K562 (cell line): Measurements from ENCODE around the gene CLASP1. TPM values are rescaled to one million over a fixed set of nuclear protein-coding genes. Genes with fewer than 3 reads are reported as not detected.

Experiments
- ATAC-seq: fragments of 200-7000 bp; cut with Tn5 transposase; 3 replicates; pipeline ENCODE4 v1.9.1; 2020; ENCODE audit warnings: moderate library complexity
- BruUV-seq: library from RNA; stranded (reverse); fragments of 400-500 nt; replicated peaks from 2 replicates; lab custom pipeline; 2021; lab: Mats Ljungman, UMichigan
- CTCF ChIA-PET: fragments of 300-600 bp; formaldehyde crosslinking; extraction: SDS; loops from one replicate; lab custom pipeline; 2021; ENCODE audit warnings: low intra/inter-chr PET ratio; lab: Yijun Ruan, JAX
- POLR2A ChIA-PET: fragments of 300-600, 350-650 bp; sonication (Branson Sonifier 250); formaldehyde crosslinking; extraction: SDS; loops from one replicate; lab custom pipeline; 2021; ENCODE audit warnings: antibody characterized with exemption, inconsistent platforms; lab: Yijun Ruan, JAX
- DNase-seq, 4 experiments: peaks; one replicate each; pipeline versions ENCODE4 v3.0.0 to v3.0.0-alpha.2; 2011 to 2018; ENCODE audit warnings: low spot score in 3 of 4, mixed read lengths in 3 of 4; ENCODE audit errors: extremely low read depth in 1 of 4
- FAIRE-seq: peaks from 2 replicates; lab custom pipeline; 2011; peaks lifted over from hg19 to GRCh38; lab: Jason Lieb, UNC
- H2AFZ ChIP-seq: 2 replicates; pipeline ENCODE4 v1.6.0; 2011; ENCODE audit warnings: low read depth, low read length, control low read depth, inconsistent platforms
- H3K27ac ChIP-seq: fragments of 200-600 bp; 3 replicates; pipeline ENCODE4 v1.8.0; 2011; ENCODE audit warnings: low read depth, mild to moderate bottlenecking, control low read depth, inconsistent platforms, low read length, moderate library complexity, mixed read lengths; ENCODE audit errors: extremely low read depth
- H3K27me3 ChIP-seq, 2 experiments: fragments of 300-600 bp in 1 of 2; 2 replicates in 1 of 2; 3 replicates in 1 of 2; pipeline versions ENCODE4 v1.6.0 to v1.8.0; 2011; ENCODE audit warnings: inconsistent platforms in 2 of 2, low read length in 2 of 2, mild to moderate bottlenecking in 1 of 2, mixed read lengths in 1 of 2, moderate library complexity in 1 of 2; ENCODE audit not compliant: control insufficient read depth in 2 of 2, insufficient read depth in 2 of 2
- H3K36me3 ChIP-seq: fragments of 300-600 bp; 3 replicates; pipeline ENCODE4 v1.8.0; 2011; ENCODE audit warnings: mild to moderate bottlenecking, low read length, inconsistent platforms; ENCODE audit not compliant: control insufficient read depth, insufficient read depth
- H3K4me1 ChIP-seq, 2 experiments: fragments of 200-600 bp in 1 of 2; replicated peaks in 1 of 2; 2 replicates in 1 of 2; 3 replicates in 1 of 2; pipeline versions ENCODE4 v1.5.1 to v1.8.0; 2011; ENCODE audit warnings: inconsistent platforms in 2 of 2, low read length in 2 of 2, mild to moderate bottlenecking in 1 of 2, mixed read lengths in 1 of 2, moderate library complexity in 1 of 2; ENCODE audit not compliant: control insufficient read depth in 2 of 2, insufficient read depth in 2 of 2
- H3K4me2 ChIP-seq: 2 replicates; pipeline ENCODE4 v1.6.1; 2011; ENCODE audit warnings: low read length, control low read depth, inconsistent platforms, mixed read lengths; ENCODE audit not compliant: insufficient read depth
- H3K4me3 ChIP-seq: fragments of 200-600 bp; sonication (generic), shearing (Covaris generic); 2 replicates; pipeline ENCODE4 v1.5.1; 2016; ENCODE audit warnings: control low read depth, inconsistent platforms
- H3K79me2 ChIP-seq: fragments of 200-600 bp; 3 replicates; pipeline ENCODE4 v1.8.0; 2011; ENCODE audit warnings: low read length, inconsistent platforms; ENCODE audit not compliant: control insufficient read depth, insufficient read depth
- H3K9ac ChIP-seq, 2 experiments: 2 replicates each; pipeline versions ENCODE4 v1.6.0 to v1.6.1; 2011; ENCODE audit warnings: low read depth in 2 of 2, low read length in 2 of 2, control low read depth in 1 of 2, inconsistent platforms in 1 of 2, mild to moderate bottlenecking in 1 of 2, mixed read lengths in 1 of 2; ENCODE audit not compliant: insufficient read depth in 1 of 2
- H3K9me1 ChIP-seq: one replicate; pipeline ENCODE4 v1.6.0; 2011; ENCODE audit warnings: inconsistent platforms, mild to moderate bottlenecking, low read length, moderate library complexity; ENCODE audit not compliant: control insufficient read depth, insufficient read depth
- H3K9me3 ChIP-seq: replicated peaks from 2 replicates; pipeline ENCODE4 v1.5.1; 2011; ENCODE audit warnings: low read depth, low read length, inconsistent platforms; ENCODE audit not compliant: control insufficient read depth, insufficient read depth
- H4K20me1 ChIP-seq: replicated peaks from 2 replicates; pipeline ENCODE4 v1.6.1; 2011; ENCODE audit warnings: low read length, inconsistent platforms, mixed read lengths; ENCODE audit not compliant: control insufficient read depth, insufficient read depth
- BCL6 ChIP-seq: fragments of 250-450 bp; sonication (Bioruptor Pico); IDR thresholded peaks from 2 replicates; pipeline ENCODE4 v1.4.0; 2020
- BCOR ChIP-seq: fragments of 450-650 bp; IDR thresholded peaks from 2 replicates; pipeline ENCODE4 v1.6.1; 2016
- CBX1 ChIP-seq: sonication (generic); IDR thresholded peaks from 2 replicates; pipeline ENCODE4 v1.6.1; 2016; ENCODE audit warnings: antibody characterized with exemption, low read depth, mild to moderate bottlenecking
- HEY1 ChIP-seq: fragments of 250-450 bp; sonication (Bioruptor Pico); IDR thresholded peaks from 2 replicates; pipeline ENCODE4 v1.5.0; 2020; ENCODE audit warnings: mild to moderate bottlenecking, moderate library complexity, borderline replicate concordance
- KDM1A ChIP-seq, 2 experiments: fragments of 450-650 bp; IDR thresholded peaks; 2 replicates each; pipeline ENCODE4 v1.6.1; 2016; ENCODE audit warnings: mild to moderate bottlenecking in 2 of 2
- NR1H2 ChIP-seq: sonication (generic); formaldehyde crosslinking; IDR thresholded peaks from 2 replicates; pipeline ENCODE4 v1.4.0; 2020; ENCODE audit warnings: mild to moderate bottlenecking, missing genetic modification reagents
- SMAD3 ChIP-seq: fragments of 450-650 bp; formaldehyde crosslinking; conservative IDR thresholded peaks from 2 replicates; pipeline ENCODE4 v1.4.0; 2020; ENCODE audit warnings: mild to moderate bottlenecking
- SRSF7 ChIP-seq: fragments of 200-400 bp; formaldehyde crosslinking; optimal IDR thresholded peaks from 2 replicates; pipeline ENCODE3; 2017; ENCODE audit warnings: mild to moderate bottlenecking, low read depth, low read length
- ZKSCAN3 ChIP-seq: fragments of 250-450 bp; sonication (Bioruptor Pico); IDR thresholded peaks from 2 replicates; pipeline ENCODE4 v1.4.0; 2020
- WGBS: fragments of 100-300 bp; shearing (Covaris generic); methylation state at CpG from one replicate; pipeline ENCODE4 v1.1.6; 2016; ENCODE audit warnings: low coverage, mixed read lengths; ENCODE audit not compliant: insufficient coverage; ENCODE audit errors: missing lambda C conversion rate; 5-methylcytosine and 5-hydroxymethylcytosine counted together
- in situ Hi-C: fragments of 300-500 bp; cut with MboI; formaldehyde crosslinking; loops from 4 replicates; pipeline ENCODE4 v1.15.0; 2018; ENCODE audit warnings: inconsistent platforms, mixed read lengths
- intact Hi-C: fragments of 100-400 bp; cut with micrococcal nuclease; formaldehyde crosslinking; loops from 2 replicates; pipeline ENCODE4 v1.14.2; 2022
- polyA plus RNA-seq, 8 experiments: library from polyadenylated mRNA; depleted of rRNA in 4 of 8; stranded (reverse) in 5 of 8; unstranded in 3 of 8; fragments of >200 nt; fragmentation: Nextera tagmentation in 2 of 8; fragmentation: Illumina TruSeq in 1 of 8; extraction: Ambion mirVana in 2 of 8; extraction: Trizol in 1 of 8; gene quantifications; 2 replicates each; pipeline versions ENCODE4 v1.2.1 to v1.2.3, GENCODE V29; 2011 to 2014; ENCODE audit warnings: inconsistent platforms in 1 of 8, missing spikeins in 1 of 8
- total RNA-seq, 7 experiments: library from RNA; depleted of rRNA in 6 of 7; stranded (reverse); fragments of >200 nt in 6 of 7; fragmentation: Illumina TruSeq in 2 of 7; extraction: Trizol in 2 of 7; gene quantifications; 2 replicates each; pipeline versions ENCODE4 v1.2.1 to v1.2.3, GENCODE V29; 2011 to 2021; ENCODE audit warnings: low replicate concordance in 1 of 7
- TF ChIP-seq, protein P1 (sequence below), 3 experiments: IDR thresholded peaks in 2 of 3; conservative IDR thresholded peaks in 1 of 3; 2 replicates each; pipeline ENCODE4 v1.5.1; 2011 to 2012; ENCODE audit warnings: low read length in 3 of 3, mild to moderate bottlenecking in 3 of 3, control low read depth in 2 of 3, improper control_type of control experiment in 1 of 3, inconsistent platforms in 1 of 3, low read depth in 1 of 3, mixed read lengths in 1 of 3, moderate library complexity in 1 of 3; ENCODE audit not compliant: insufficient read depth in 2 of 3
- TF ChIP-seq, protein P2 (sequence below): fragments of 200-800 bp; sonication (Bioruptor generic); IDR thresholded peaks from 2 replicates; pipeline ENCODE4 v1.6.1; 2017; ENCODE audit warnings: missing genetic modification characterization, missing compliant biosample characterization
- TF ChIP-seq, protein P3 (sequence below): fragments of 250-450 bp; sonication (Bioruptor Pico); IDR thresholded peaks from 2 replicates; pipeline ENCODE4 v1.6.1; 2021; ENCODE audit warnings: mild to moderate bottlenecking
- TF ChIP-seq, protein P4 (sequence below): IDR thresholded peaks from 2 replicates; pipeline ENCODE4 v1.6.1; 2012; ENCODE audit warnings: low read depth, low read length, improper control_type of control experiment, borderline replicate concordance
- TF ChIP-seq, protein P5 (sequence below), 2 experiments: fragments of 450-650 bp; conservative IDR thresholded peaks; 2 replicates each; pipeline ENCODE4 v1.6.1; 2017; ENCODE audit warnings: mild to moderate bottlenecking in 2 of 2, moderate library complexity in 2 of 2

Gene CLASP1
- total and polyA plus RNA-seq, 9 of the 15 experiments (the other 6 are each of a cell fraction or from before 2014, with no cell fraction given): 1.7 to 40.3 (median 20.7) TPM

DNA sequence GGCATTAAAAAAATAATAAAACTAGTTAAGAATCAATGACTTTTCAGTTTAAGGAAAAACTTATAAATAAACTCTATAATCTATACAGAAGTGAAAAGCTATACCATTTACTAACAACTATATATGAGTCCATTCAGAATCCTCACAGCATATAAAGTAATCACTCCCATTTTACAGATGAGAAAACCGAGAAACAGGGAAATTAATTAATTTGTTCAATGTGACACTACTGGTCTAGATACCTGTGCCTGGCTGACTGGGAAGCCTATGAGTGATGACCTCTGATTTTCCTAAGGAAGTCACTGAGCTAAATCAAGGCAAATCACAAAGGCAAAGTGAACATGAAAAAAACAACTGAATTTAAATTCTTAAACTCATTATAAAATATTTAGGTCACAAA lies 218.0 kb downstream of the CLASP1 start:
- Histone ChIP-seq H3K27ac (no peak overlapping the region), H3K9ac (no peak overlapping the region), H3K27me3 (no peaks in the 10 kb centered on the region), H2AFZ (no peak overlapping the region), H3K4me3 (no peak overlapping the region), H3K4me2 (no peak overlapping the region), H3K4me1 (peaks cover 4 to 12% of the 10 kb centered on the region in 2 experiments; a peak in 3 of 5 replicates), H3K9me1 (no peaks in the 10 kb centered on the region), H4K20me1 (no peaks in the 10 kb centered on the region), H3K36me3 (peaks cover 33% of the 10 kb centered on the region), H3K79me2 (no peaks in the 10 kb centered on the region), H3K9me3 (no peaks in the 10 kb centered on the region)
- intact Hi-C loops (no loop called here), in situ Hi-C loops (no loop called here)
- no peak for FAIRE-seq
- ATAC-seq: no peak
- ChIA-PET POLR2A (interaction anchor here (0.5 kb wide), 1 partner anchor 12 kb away, joined by 3 read pairs; no protein-coding TSS in a partner anchor), CTCF (no interaction called here)
- BruUV-seq: no TSS peak
- no peak for DNase-seq
- WGBS: 40% methylated on average over 1 of the region's 1 CpG
- TF ChIP-seq ZKSCAN3 (CRISPR knock-in tag) (no peak), HEY1 (CRISPR knock-in tag) (no peak), BCOR (peak; percentile 70; the same call in 1 of the 2 replicates), BCL6 (CRISPR knock-in tag) (no peak), NR1H2 (CRISPR knock-in tag) (no peak), CBX1 (no peak), SMAD3 (no peak), KDM1A (IDR thresholded peaks at IDR 0.05) (peak in 1 of 2 experiments; percentile 39; a peak in 1 of 4 replicates), SRSF7 (no peak)
- TF ChIP-seq, protein P1, sequence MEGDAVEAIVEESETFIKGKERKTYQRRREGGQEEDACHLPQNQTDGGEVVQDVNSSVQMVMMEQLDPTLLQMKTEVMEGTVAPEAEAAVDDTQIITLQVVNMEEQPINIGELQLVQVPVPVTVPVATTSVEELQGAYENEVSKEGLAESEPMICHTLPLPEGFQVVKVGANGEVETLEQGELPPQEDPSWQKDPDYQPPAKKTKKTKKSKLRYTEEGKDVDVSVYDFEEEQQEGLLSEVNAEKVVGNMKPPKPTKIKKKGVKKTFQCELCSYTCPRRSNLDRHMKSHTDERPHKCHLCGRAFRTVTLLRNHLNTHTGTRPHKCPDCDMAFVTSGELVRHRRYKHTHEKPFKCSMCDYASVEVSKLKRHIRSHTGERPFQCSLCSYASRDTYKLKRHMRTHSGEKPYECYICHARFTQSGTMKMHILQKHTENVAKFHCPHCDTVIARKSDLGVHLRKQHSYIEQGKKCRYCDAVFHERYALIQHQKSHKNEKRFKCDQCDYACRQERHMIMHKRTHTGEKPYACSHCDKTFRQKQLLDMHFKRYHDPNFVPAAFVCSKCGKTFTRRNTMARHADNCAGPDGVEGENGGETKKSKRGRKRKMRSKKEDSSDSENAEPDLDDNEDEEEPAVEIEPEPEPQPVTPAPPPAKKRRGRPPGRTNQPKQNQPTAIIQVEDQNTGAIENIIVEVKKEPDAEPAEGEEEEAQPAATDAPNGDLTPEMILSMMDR (IDR thresholded peaks at IDR 0.05 in 2 of 3, conservative IDR thresholded peaks at IDR 0.05 in 1 of 3; ENCODE audit: insufficient read depth in 2 of 3, low read depth in 1 of 3, low read length in 3 of 3): no peak
- TF ChIP-seq, protein P2, sequence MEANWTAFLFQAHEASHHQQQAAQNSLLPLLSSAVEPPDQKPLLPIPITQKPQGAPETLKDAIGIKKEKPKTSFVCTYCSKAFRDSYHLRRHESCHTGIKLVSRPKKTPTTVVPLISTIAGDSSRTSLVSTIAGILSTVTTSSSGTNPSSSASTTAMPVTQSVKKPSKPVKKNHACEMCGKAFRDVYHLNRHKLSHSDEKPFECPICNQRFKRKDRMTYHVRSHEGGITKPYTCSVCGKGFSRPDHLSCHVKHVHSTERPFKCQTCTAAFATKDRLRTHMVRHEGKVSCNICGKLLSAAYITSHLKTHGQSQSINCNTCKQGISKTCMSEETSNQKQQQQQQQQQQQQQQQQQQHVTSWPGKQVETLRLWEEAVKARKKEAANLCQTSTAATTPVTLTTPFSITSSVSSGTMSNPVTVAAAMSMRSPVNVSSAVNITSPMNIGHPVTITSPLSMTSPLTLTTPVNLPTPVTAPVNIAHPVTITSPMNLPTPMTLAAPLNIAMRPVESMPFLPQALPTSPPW: no peak
- TF ChIP-seq, protein P3, sequence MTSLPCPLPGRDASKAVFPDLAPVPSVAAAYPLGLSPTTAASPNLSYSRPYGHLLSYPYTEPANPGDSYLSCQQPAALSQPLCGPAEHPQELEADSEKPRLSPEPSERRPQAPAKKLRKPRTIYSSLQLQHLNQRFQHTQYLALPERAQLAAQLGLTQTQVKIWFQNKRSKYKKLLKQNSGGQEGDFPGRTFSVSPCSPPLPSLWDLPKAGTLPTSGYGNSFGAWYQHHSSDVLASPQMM: no peak
- TF ChIP-seq, protein P4, sequence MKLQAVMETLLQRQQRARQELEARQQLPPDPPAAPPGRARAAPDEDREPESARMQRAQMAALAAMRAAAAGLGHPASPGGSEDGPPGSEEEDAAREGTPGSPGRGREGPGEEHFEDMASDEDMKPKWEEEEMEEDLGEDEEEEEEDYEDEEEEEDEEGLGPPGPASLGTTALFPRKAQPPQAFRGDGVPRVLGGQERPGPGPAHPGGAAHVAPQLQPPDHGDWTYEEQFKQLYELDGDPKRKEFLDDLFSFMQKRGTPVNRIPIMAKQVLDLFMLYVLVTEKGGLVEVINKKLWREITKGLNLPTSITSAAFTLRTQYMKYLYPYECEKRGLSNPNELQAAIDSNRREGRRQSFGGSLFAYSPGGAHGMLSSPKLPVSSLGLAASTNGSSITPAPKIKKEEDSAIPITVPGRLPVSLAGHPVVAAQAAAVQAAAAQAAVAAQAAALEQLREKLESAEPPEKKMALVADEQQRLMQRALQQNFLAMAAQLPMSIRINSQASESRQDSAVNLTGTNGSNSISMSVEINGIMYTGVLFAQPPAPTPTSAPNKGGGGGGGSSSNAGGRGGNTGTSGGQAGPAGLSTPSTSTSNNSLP: no peak
- TF ChIP-seq, protein P5, sequence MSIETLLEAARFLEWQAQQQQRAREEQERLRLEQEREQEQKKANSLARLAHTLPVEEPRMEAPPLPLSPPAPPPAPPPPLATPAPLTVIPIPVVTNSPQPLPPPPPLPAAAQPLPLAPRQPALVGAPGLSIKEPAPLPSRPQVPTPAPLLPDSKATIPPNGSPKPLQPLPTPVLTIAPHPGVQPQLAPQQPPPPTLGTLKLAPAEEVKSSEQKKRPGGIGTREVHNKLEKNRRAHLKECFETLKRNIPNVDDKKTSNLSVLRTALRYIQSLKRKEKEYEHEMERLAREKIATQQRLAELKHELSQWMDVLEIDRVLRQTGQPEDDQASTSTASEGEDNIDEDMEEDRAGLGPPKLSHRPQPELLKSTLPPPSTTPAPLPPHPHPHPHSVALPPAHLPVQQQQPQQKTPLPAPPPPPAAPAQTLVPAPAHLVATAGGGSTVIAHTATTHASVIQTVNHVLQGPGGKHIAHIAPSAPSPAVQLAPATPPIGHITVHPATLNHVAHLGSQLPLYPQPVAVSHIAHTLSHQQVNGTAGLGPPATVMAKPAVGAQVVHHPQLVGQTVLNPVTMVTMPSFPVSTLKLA (conservative IDR thresholded peaks at IDR 0.05): no peak
